Mesendoderm (in vitro differentiated cells): Measurements from ENCODE around the gene KIFC1.
"Not testable (repeated sequence)": the region's sequence is repeated elsewhere in the genome, so short reads cannot be mapped to it uniquely, and the experiment has no call there.

Experiments
- DNase-seq: peaks from one replicate; pipeline ENCODE4 v3.0.0; 2013
- H2AK5ac ChIP-seq: 2 replicates; pipeline ENCODE4 v1.6.1; 2013; ENCODE audit warnings: low read length, inconsistent platforms
- H2BK120ac ChIP-seq: 2 replicates; pipeline ENCODE4 v1.6.1; 2013; ENCODE audit warnings: low read depth, mild to moderate bottlenecking, low read length, moderate library complexity, mixed read lengths
- H2BK15ac ChIP-seq: replicated peaks from 2 replicates; pipeline ENCODE4 v1.6.1; 2013; ENCODE audit warnings: low read depth, mild to moderate bottlenecking, moderate library complexity
- H2BK5ac ChIP-seq: 2 replicates; pipeline ENCODE4 v1.6.1; 2013; ENCODE audit warnings: low read length, inconsistent platforms
- H3K18ac ChIP-seq: 2 replicates; pipeline ENCODE4 v1.6.1; 2013; ENCODE audit warnings: mild to moderate bottlenecking, low read length, mixed read lengths
- H3K23ac ChIP-seq: one replicate; pipeline ENCODE4 v1.6.1; 2013; ENCODE audit warnings: low read length
- H3K27ac ChIP-seq: 2 replicates; pipeline ENCODE4 v1.5.1; 2013; ENCODE audit warnings: low read depth, mild to moderate bottlenecking, inconsistent platforms, low read length, moderate library complexity
- H3K27me3 ChIP-seq: 2 replicates; pipeline ENCODE4 v1.6.1; 2013; ENCODE audit warnings: low read length, control low read depth, mild to moderate bottlenecking, inconsistent platforms; ENCODE audit not compliant: insufficient read depth, poor library complexity
- H3K36me3 ChIP-seq: 2 replicates; pipeline ENCODE4 v1.6.1; 2013; ENCODE audit warnings: low read length, inconsistent platforms; ENCODE audit not compliant: control insufficient read depth, insufficient read depth
- H3K4ac ChIP-seq: one replicate; pipeline ENCODE4 v1.6.1; 2013; ENCODE audit warnings: low read depth, mild to moderate bottlenecking, low read length, moderate library complexity
- H3K4me1 ChIP-seq: 2 replicates; pipeline ENCODE4 v1.6.1; 2013; ENCODE audit warnings: low read depth, low read length, inconsistent platforms; ENCODE audit not compliant: control insufficient read depth
- H3K4me2 ChIP-seq: 2 replicates; pipeline ENCODE4 v1.6.1; 2013; ENCODE audit warnings: low read length
- H3K4me3 ChIP-seq: 2 replicates; pipeline ENCODE4 v1.5.1; 2013; ENCODE audit warnings: mild to moderate bottlenecking, low read length
- H3K56ac ChIP-seq: one replicate; pipeline ENCODE4 v1.6.1; 2013; ENCODE audit warnings: low read length
- H3K79me1 ChIP-seq: 2 replicates; pipeline ENCODE4 v1.6.1; 2013; ENCODE audit warnings: low read length, inconsistent platforms
- H3K79me2 ChIP-seq: 2 replicates; pipeline ENCODE4 v1.6.1; 2013; ENCODE audit warnings: mild to moderate bottlenecking, low read length; ENCODE audit not compliant: control insufficient read depth, insufficient read depth
- H3K9ac ChIP-seq: 2 replicates; pipeline ENCODE4 v1.6.1; 2013; ENCODE audit warnings: low read length, inconsistent platforms
- H4K5ac ChIP-seq: one replicate; pipeline ENCODE4 v1.6.1; 2013; ENCODE audit warnings: low read length
- H4K8ac ChIP-seq: one replicate; pipeline ENCODE4 v1.6.1; 2013; ENCODE audit warnings: low read depth, mild to moderate bottlenecking, control low read depth, low read length, moderate library complexity
- WGBS: extraction: QIAGEN DNeasy Blood & Tissue Kit; methylation state at CpG from one replicate; pipeline ENCODE4 v1.1.7; 2013; ENCODE audit warnings: low lambda C conversion rate, missing lambda C conversion rate; ENCODE audit not compliant: insufficient coverage; ENCODE audit errors: extremely low coverage; 5-methylcytosine and 5-hydroxymethylcytosine counted together

Gene KIFC1

DNA sequence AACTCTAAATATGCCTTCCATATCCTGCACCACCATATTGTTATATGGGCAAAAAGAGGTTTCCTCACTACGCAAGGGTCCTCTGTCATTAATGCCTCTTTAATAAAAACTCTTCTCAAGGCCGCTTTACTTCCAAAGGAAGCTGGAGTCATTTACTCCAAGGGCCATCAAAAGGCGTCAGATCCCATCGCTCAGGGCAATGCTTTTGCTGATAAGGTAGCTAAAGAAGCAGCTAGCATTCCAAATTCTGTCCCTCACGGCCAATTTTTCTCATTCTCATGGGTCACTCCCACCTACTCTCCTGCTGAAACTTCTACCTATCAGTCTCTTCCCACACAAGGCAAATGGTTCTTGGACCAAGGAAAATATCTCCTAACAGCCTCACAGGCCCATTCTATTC, 43.8 kb upstream of the KIFC1 start:
- Histone ChIP-seq H3K36me3 (no peaks in the 10 kb centered on the region), H2BK5ac (no peak overlapping the region), H2BK15ac (no peak overlapping the region), H3K79me2 (no peaks in the 10 kb centered on the region), H3K56ac (no peak overlapping the region), H4K8ac (no peak overlapping the region), H3K4ac (no peak overlapping the region), H2BK120ac (no peak overlapping the region), H3K23ac (no peak overlapping the region), H3K18ac (no peak overlapping the region), H4K5ac (no peak overlapping the region), H3K79me1 (no peaks in the 10 kb centered on the region), H3K4me3 (no peak overlapping the region), H3K27me3 (no peaks in the 10 kb centered on the region), H3K4me1 (no peaks in the 10 kb centered on the region), H3K9ac (no peak overlapping the region), H3K27ac (no peak overlapping the region), H2AK5ac (no peak overlapping the region), H3K4me2 (no peak overlapping the region)
- DNase-seq = no peak
- WGBS = no CpG with 5 or more reads among the region's 5 CpGs

- not testable (repeated sequence) for H4K8ac ChIP-seq, H3K18ac ChIP-seq, H3K4me2 ChIP-seq, H2BK5ac ChIP-seq, H4K5ac ChIP-seq, H3K79me2 ChIP-seq, H2AK5ac ChIP-seq, DNase-seq, H3K27me3 ChIP-seq, H2BK15ac ChIP-seq, H3K4me1 ChIP-seq, H3K36me3 ChIP-seq, H3K23ac ChIP-seq, H3K56ac ChIP-seq, H3K4me3 ChIP-seq, H3K9ac ChIP-seq, H3K4ac ChIP-seq, H3K79me1 ChIP-seq, H3K27ac ChIP-seq, H2BK120ac ChIP-seq
- no CpG with 5 or more reads among the region's 6 CpGs for WGBS
Observed at GRCh38 chr6:33355860-33356259, 35.8 kb upstream of the KIFC1 start.

- H4K5ac ChIP-seq = no peak overlapping the region
- no peak overlapping the region for H2AK5ac ChIP-seq
- no peak overlapping the region for H3K23ac ChIP-seq
- no peak overlapping the region for H3K27ac ChIP-seq
- no CpG with 5 or more reads among the region's 3 CpGs for WGBS
- H2BK15ac ChIP-seq = no peak overlapping the region
- no peak overlapping the region for H2BK120ac ChIP-seq
- H3K36me3 ChIP-seq = no peaks in the 10 kb centered on the region
- H3K27me3 ChIP-seq = no peaks in the 10 kb centered on the region
- H4K8ac ChIP-seq = no peak overlapping the region
- H3K9ac ChIP-seq = no peak overlapping the region
- no peaks in the 10 kb centered on the region for H3K79me2 ChIP-seq
- no peak overlapping the region for H3K4ac ChIP-seq
- H3K18ac ChIP-seq = no peak overlapping the region
- H3K4me2 ChIP-seq = no peak overlapping the region
- no peak overlapping the region for H2BK5ac ChIP-seq
- no peaks in the 10 kb centered on the region for H3K4me1 ChIP-seq
- no peak overlapping the region for H3K56ac ChIP-seq
- H3K79me1 ChIP-seq = no peaks in the 10 kb centered on the region
- no peak for DNase-seq
- no peak overlapping the region for H3K4me3 ChIP-seq
Observed at GRCh38 chr6:33356295-33356694, 35.3 kb upstream of the KIFC1 start.

- not testable (repeated sequence) for H3K27ac ChIP-seq, DNase-seq, H2BK120ac ChIP-seq
Observed at GRCh38 chr6:33357160-33357871, 34.3 kb upstream of the KIFC1 start.

DNA sequence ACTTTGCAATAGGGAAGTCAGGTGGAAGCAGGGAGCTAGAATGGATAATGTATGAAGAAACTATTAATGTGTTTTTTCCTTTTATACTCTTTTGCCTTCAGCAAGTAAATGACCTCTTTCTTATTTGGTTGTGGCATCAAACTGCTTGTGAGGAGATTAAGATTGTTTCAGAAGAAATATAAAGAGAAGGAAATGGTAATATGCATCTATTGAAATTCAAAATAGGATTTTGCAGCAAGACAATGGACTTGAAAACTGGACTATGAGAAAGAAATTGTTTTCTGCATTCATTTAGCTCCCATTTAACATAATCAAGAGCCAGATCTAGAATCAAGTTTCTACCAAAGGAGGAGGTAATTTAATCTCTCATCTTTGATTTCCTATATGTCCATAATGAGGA, 32.3 kb upstream of the KIFC1 start:
- no peak overlapping the region for H3K23ac ChIP-seq
- no peak overlapping the region for H3K4me3 ChIP-seq
- H4K8ac ChIP-seq = no peak overlapping the region
- no peak overlapping the region for H3K9ac ChIP-seq
- no peak overlapping the region for H3K4me2 ChIP-seq
- DNase-seq = no peak
- H2BK120ac ChIP-seq = no peak overlapping the region
- H2BK15ac ChIP-seq = no peak overlapping the region
- H2BK5ac ChIP-seq = no peak overlapping the region
- no peak overlapping the region for H2AK5ac ChIP-seq
- H3K79me1 ChIP-seq = no peaks in the 10 kb centered on the region
- H3K56ac ChIP-seq = no peak overlapping the region
- H4K5ac ChIP-seq = no peak overlapping the region
- no peaks in the 10 kb centered on the region for H3K79me2 ChIP-seq
- no peaks in the 10 kb centered on the region for H3K27me3 ChIP-seq
- H3K27ac ChIP-seq = no peak overlapping the region
- H3K18ac ChIP-seq = no peak overlapping the region
- H3K4ac ChIP-seq = no peak overlapping the region
- H3K36me3 ChIP-seq = no peaks in the 10 kb centered on the region
- H3K4me1 ChIP-seq = no peaks in the 10 kb centered on the region

More at GRCh38 chr6:33357160-33357871, 34.3 kb upstream of the KIFC1 start:
- H4K5ac ChIP-seq, H2BK5ac ChIP-seq, H3K18ac ChIP-seq, H3K56ac ChIP-seq, H3K79me1 ChIP-seq, H3K36me3 ChIP-seq, H3K9ac ChIP-seq, H3K4me1 ChIP-seq, H3K23ac ChIP-seq, H3K4ac ChIP-seq, H3K4me2 ChIP-seq, H4K8ac ChIP-seq, H2AK5ac ChIP-seq, H3K27me3 ChIP-seq, H3K4me3 ChIP-seq, H2BK15ac ChIP-seq, H3K79me2 ChIP-seq: not testable (repeated sequence)
- no CpG with 5 or more reads among the region's 13 CpGs for WGBS

DNA sequence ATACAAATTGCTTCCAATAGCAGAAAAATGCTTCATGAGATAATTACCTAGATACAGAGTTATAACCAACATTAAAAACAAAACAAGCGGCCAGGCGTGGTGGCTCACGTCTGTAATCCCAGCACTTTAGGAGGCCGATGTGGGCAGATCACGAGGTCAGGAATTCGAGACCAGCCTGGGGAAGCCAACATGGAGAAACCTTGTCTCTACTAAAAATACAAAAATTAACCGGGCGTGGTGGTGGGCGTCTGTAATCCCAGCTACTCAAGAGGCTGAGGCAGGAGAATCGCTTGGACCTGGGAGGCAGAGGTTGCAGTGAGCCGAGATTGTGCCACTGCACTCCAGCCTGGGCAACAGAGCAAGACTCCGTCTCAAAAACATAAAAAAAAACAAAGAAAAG, 28.1 kb upstream of the KIFC1 start:
- H2BK120ac ChIP-seq, H2BK5ac ChIP-seq, DNase-seq, H3K79me2 ChIP-seq, H2BK15ac ChIP-seq, H3K18ac ChIP-seq, H3K79me1 ChIP-seq, H3K36me3 ChIP-seq, H4K5ac ChIP-seq, H3K9ac ChIP-seq, H3K4me3 ChIP-seq, H3K27me3 ChIP-seq, H3K56ac ChIP-seq, H3K4ac ChIP-seq, H3K4me2 ChIP-seq, H2AK5ac ChIP-seq, H3K23ac ChIP-seq, H4K8ac ChIP-seq, H3K4me1 ChIP-seq, H3K27ac ChIP-seq: not testable (repeated sequence)
- WGBS = no CpG with 5 or more reads among the region's 12 CpGs
